ENCODE data around the gene TSHZ3.

TSHZ3 gene

GRCh38 chr19:31312009-31312676 is 37.1 kb downstream of the TSHZ3 start:
- H3K4me1 ChIP-seq (ENCODE audit: control insufficient read depth, insufficient read depth, low read length) = peaks cover 19% of the 10 kb centered on the region
- H3K9me3 ChIP-seq (ENCODE audit: control insufficient read depth in 2 of 2, low read length in 2 of 2) = no peaks in the 10 kb centered on the region
- no peak overlapping the region for H3K9ac ChIP-seq (ENCODE audit: low read length in 2 of 2)
- H3K36me3 ChIP-seq (ENCODE audit: control insufficient read depth in 2 of 2, insufficient read depth in 2 of 2, low read length in 2 of 2) = peaks cover 4 to 5% of the 10 kb centered on the region in 2 donors
- no peak overlapping the region for H3K4me3 ChIP-seq (ENCODE audit: low read length in 2 of 2)
- H3K27ac ChIP-seq (ENCODE audit: low read length) = no peak overlapping the region
- H3K27me3 ChIP-seq (ENCODE audit: control insufficient read depth in 1 of 2, insufficient read depth in 2 of 2, low read length in 2 of 2) = no peaks in the 10 kb centered on the region

- no peak overlapping the region for H3K27ac ChIP-seq (ENCODE audit: low read length)
Measured at GRCh38 chr19:31310432-31311133, 38.7 kb downstream of the TSHZ3 start.

GRCh38 chr19:31308781-31309180 is 40.5 kb downstream of the TSHZ3 start:
- no peaks in the 10 kb centered on the region for H3K9me3 ChIP-seq (ENCODE audit: control insufficient read depth in 2 of 2, low read length in 2 of 2)
- H3K27me3 ChIP-seq (ENCODE audit: control insufficient read depth in 1 of 2, insufficient read depth in 2 of 2, low read length in 2 of 2) = no peaks in the 10 kb centered on the region
- no peak overlapping the region for H3K4me3 ChIP-seq (ENCODE audit: low read length in 2 of 2)
- H3K27ac ChIP-seq (ENCODE audit: low read length) = no peak overlapping the region
- H3K9ac ChIP-seq (ENCODE audit: low read length in 2 of 2) = no peak overlapping the region
- H3K36me3 ChIP-seq (ENCODE audit: control insufficient read depth in 2 of 2, insufficient read depth in 2 of 2, low read length in 2 of 2) = peaks cover 3 to 4% of the 10 kb centered on the region in 2 donors
- peaks cover 11% of the 10 kb centered on the region for H3K4me1 ChIP-seq (ENCODE audit: control insufficient read depth, insufficient read depth, low read length)

More at GRCh38 chr19:31310432-31311133, 38.7 kb downstream of the TSHZ3 start:
- Histone ChIP-seq H3K4me3 (ENCODE audit: low read length in 2 of 2) (no peak overlapping the region), H3K4me1 (ENCODE audit: control insufficient read depth, insufficient read depth, low read length) (peaks cover 11% of the 10 kb centered on the region), H3K27me3 (ENCODE audit: control insufficient read depth in 1 of 2, insufficient read depth in 2 of 2, low read length in 2 of 2) (no peaks in the 10 kb centered on the region), H3K36me3 (ENCODE audit: control insufficient read depth in 2 of 2, insufficient read depth in 2 of 2, low read length in 2 of 2) (peaks cover 3 to 4% of the 10 kb centered on the region in 2 donors), H3K9me3 (ENCODE audit: control insufficient read depth in 2 of 2, low read length in 2 of 2) (no peaks in the 10 kb centered on the region), H3K9ac (ENCODE audit: low read length in 2 of 2) (no peak overlapping the region)

GRCh38 chr19:31307071-31307669 is 42.1 kb downstream of the TSHZ3 start:
- peaks cover 0 to 2% of the 10 kb centered on the region in 2 donors for H3K36me3 ChIP-seq (ENCODE audit: control insufficient read depth in 2 of 2, insufficient read depth in 2 of 2, low read length in 2 of 2)
- H3K9ac ChIP-seq (ENCODE audit: low read length in 2 of 2) = no peak overlapping the region
- H3K4me1 ChIP-seq (ENCODE audit: control insufficient read depth, insufficient read depth, low read length) = peaks cover 9% of the 10 kb centered on the region
- no peak overlapping the region for H3K27ac ChIP-seq (ENCODE audit: low read length)
- H3K4me3 ChIP-seq (ENCODE audit: low read length in 2 of 2) = no peak overlapping the region
- no peaks in the 10 kb centered on the region for H3K27me3 ChIP-seq (ENCODE audit: control insufficient read depth in 1 of 2, insufficient read depth in 2 of 2, low read length in 2 of 2)
- no peaks in the 10 kb centered on the region for H3K9me3 ChIP-seq (ENCODE audit: control insufficient read depth in 2 of 2, low read length in 2 of 2)

- Histone ChIP-seq H3K27ac (ENCODE audit: low read length) (no peak overlapping the region), H3K36me3 (ENCODE audit: control insufficient read depth in 2 of 2, insufficient read depth in 2 of 2, low read length in 2 of 2) (peaks cover 0 to 2% of the 10 kb centered on the region in 2 donors), H3K9me3 (ENCODE audit: control insufficient read depth in 2 of 2, low read length in 2 of 2) (no peaks in the 10 kb centered on the region), H3K4me1 (ENCODE audit: control insufficient read depth, insufficient read depth, low read length) (peaks cover 8% of the 10 kb centered on the region), H3K27me3 (ENCODE audit: control insufficient read depth in 1 of 2, insufficient read depth in 2 of 2, low read length in 2 of 2) (no peaks in the 10 kb centered on the region), H3K4me3 (ENCODE audit: low read length in 2 of 2) (no peak overlapping the region), H3K9ac (ENCODE audit: low read length in 2 of 2) (no peak overlapping the region)
Measured at GRCh38 chr19:31306006-31306753, 43.1 kb downstream of the TSHZ3 start.

DNA sequence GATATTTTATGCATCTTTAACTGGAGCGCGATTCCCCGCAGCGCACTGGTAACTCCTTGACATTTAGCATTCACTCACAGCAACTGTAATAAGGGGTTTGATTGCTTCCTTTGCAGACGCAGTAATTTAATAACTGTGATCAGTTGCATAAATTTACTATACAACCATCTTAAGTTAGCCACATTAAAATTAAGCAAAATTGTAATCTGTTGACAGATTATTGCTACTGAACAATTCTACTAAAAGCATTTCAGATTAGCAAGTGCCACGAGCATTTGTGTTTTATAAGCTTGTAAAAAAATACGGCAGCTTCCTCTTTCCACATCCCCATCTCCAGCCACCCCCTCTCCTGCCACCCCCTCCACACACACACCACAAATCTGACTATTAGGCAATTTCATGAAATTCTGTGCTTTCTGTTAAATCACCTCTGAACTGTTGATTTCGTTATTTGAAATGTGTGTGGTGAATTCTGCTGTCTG is 44.4 kb downstream of the TSHZ3 start:
- Histone ChIP-seq H3K27ac (ENCODE audit: low read length) (no peak overlapping the region), H3K36me3 (ENCODE audit: control insufficient read depth in 2 of 2, insufficient read depth in 2 of 2, low read length in 2 of 2) (peaks cover 0 to 2% of the 10 kb centered on the region in 2 donors), H3K9me3 (ENCODE audit: control insufficient read depth in 2 of 2, low read length in 2 of 2) (no peaks in the 10 kb centered on the region), H3K4me1 (ENCODE audit: control insufficient read depth, insufficient read depth, low read length) (peaks cover 8% of the 10 kb centered on the region), H3K27me3 (ENCODE audit: control insufficient read depth in 1 of 2, insufficient read depth in 2 of 2, low read length in 2 of 2) (no peaks in the 10 kb centered on the region), H3K9ac (ENCODE audit: low read length in 2 of 2) (no peak overlapping the region), H3K4me3 (ENCODE audit: low read length in 2 of 2) (no peak overlapping the region)

- Histone ChIP-seq H3K4me1 (ENCODE audit: control insufficient read depth, insufficient read depth, low read length) (peaks cover 8% of the 10 kb centered on the region), H3K27me3 (ENCODE audit: control insufficient read depth in 1 of 2, insufficient read depth in 2 of 2, low read length in 2 of 2) (no peaks in the 10 kb centered on the region), H3K9ac (ENCODE audit: low read length in 2 of 2) (no peak overlapping the region), H3K36me3 (ENCODE audit: control insufficient read depth in 2 of 2, insufficient read depth in 2 of 2, low read length in 2 of 2) (no peaks in the 10 kb centered on the region), H3K27ac (ENCODE audit: low read length) (no peak overlapping the region), H3K9me3 (ENCODE audit: control insufficient read depth in 2 of 2, low read length in 2 of 2) (no peaks in the 10 kb centered on the region), H3K4me3 (ENCODE audit: low read length in 2 of 2) (no peak overlapping the region)
Measured at GRCh38 chr19:31303262-31303815, 45.9 kb downstream of the TSHZ3 start.

- no peaks in the 10 kb centered on the region for H3K27me3 ChIP-seq (ENCODE audit: control insufficient read depth in 1 of 2, insufficient read depth in 2 of 2, low read length in 2 of 2)
- peaks cover 8% of the 10 kb centered on the region for H3K4me1 ChIP-seq (ENCODE audit: control insufficient read depth, insufficient read depth, low read length)
- no peak overlapping the region for H3K9ac ChIP-seq (ENCODE audit: low read length in 2 of 2)
- H3K4me3 ChIP-seq (ENCODE audit: low read length in 2 of 2) = no peak overlapping the region
- no peaks in the 10 kb centered on the region for H3K36me3 ChIP-seq (ENCODE audit: control insufficient read depth in 2 of 2, insufficient read depth in 2 of 2, low read length in 2 of 2)
- H3K27ac ChIP-seq (ENCODE audit: low read length) = no peak overlapping the region
- H3K9me3 ChIP-seq (ENCODE audit: control insufficient read depth in 2 of 2, low read length in 2 of 2) = no peaks in the 10 kb centered on the region
Measured at GRCh38 chr19:31301306-31301980, 47.8 kb downstream of the TSHZ3 start.

DNA sequence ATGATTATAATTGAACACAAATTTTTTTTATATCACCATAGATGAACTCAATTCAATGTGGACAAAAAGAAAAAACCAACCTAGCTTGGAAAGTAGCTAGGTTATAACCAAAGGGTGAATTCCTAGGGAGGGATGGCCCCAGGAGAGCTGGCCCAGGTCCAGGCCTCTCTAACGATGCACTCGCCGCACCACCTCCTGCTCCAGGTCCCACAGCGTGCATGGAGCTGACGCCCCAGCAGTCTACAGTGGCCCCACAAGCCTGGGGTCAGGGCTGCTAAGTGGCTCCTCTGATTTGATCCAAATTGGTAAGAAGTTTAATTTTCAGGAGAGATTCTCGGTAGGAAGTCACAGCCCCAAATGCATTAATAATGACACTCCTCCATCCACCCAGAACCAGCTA is 48.8 kb downstream of the TSHZ3 start:
- Histone ChIP-seq H3K4me3 (ENCODE audit: low read length in 2 of 2) (no peak overlapping the region), H3K4me1 (ENCODE audit: control insufficient read depth, insufficient read depth, low read length) (peaks cover 8% of the 10 kb centered on the region), H3K27ac (ENCODE audit: low read length) (no peak overlapping the region), H3K27me3 (ENCODE audit: control insufficient read depth in 1 of 2, insufficient read depth in 2 of 2, low read length in 2 of 2) (no peaks in the 10 kb centered on the region), H3K9ac (ENCODE audit: low read length in 2 of 2) (no peak overlapping the region), H3K36me3 (ENCODE audit: control insufficient read depth in 2 of 2, insufficient read depth in 2 of 2, low read length in 2 of 2) (no peaks in the 10 kb centered on the region), H3K9me3 (ENCODE audit: control insufficient read depth in 2 of 2, low read length in 2 of 2) (no peaks in the 10 kb centered on the region)

DNA sequence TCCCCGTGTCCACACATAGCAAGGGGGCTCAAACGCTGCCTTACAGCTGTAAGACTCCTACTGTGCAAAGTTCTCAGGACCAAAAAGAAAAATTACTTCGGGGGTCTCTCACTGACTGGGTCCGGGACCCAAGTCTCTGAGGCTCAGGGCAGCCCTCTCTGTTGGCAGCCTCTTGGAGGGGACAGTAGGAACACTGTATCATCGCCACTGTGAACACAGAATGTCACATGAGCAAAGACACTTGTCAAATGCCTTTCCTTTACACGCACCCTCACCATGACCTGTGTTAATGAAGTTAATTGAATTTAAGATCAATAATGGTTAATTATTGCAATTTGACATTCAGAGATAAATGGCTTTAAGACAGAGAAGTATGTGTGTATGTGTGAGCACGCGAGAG is 49.6 kb downstream of the TSHZ3 start:
- H3K27me3 ChIP-seq (ENCODE audit: control insufficient read depth in 1 of 2, insufficient read depth in 2 of 2, low read length in 2 of 2) = no peaks in the 10 kb centered on the region
- peaks cover 4% of the 10 kb centered on the region for H3K4me1 ChIP-seq (ENCODE audit: control insufficient read depth, insufficient read depth, low read length)
- no peaks in the 10 kb centered on the region for H3K36me3 ChIP-seq (ENCODE audit: control insufficient read depth in 2 of 2, insufficient read depth in 2 of 2, low read length in 2 of 2)
- no peak overlapping the region for H3K9ac ChIP-seq (ENCODE audit: low read length in 2 of 2)
- H3K4me3 ChIP-seq (ENCODE audit: low read length in 2 of 2) = no peak overlapping the region
- H3K9me3 ChIP-seq (ENCODE audit: control insufficient read depth in 2 of 2, low read length in 2 of 2) = no peaks in the 10 kb centered on the region
- no peak overlapping the region for H3K27ac ChIP-seq (ENCODE audit: low read length)

Data from stomach smooth muscle (tissue), 2 donors.